Activated CD4-positive, CD25-positive, alpha-beta regulatory T cell treated with anti-CD3 and anti-CD28 coated beads, Interleukin-2, amount 50 U/mL, for 16 hours (primary cell): ENCODE measurements around the gene KLHL14.
"Not testable (repeated sequence)": the region's sequence is repeated elsewhere in the genome, so short reads cannot be mapped to it uniquely, and the experiment has no call there.

ENCODE experiments used
- DNase-seq: peaks from one replicate; pipeline ENCODE4 v3.0.0-alpha.2; 2020; ENCODE audit warnings: low read depth, low spot score

Gene KLHL14

GRCh38 chr18:32637659-32638058 is 135.2 kb downstream of the KLHL14 start:
- DNase-seq, result not testable (repeated sequence)

- no peak for DNase-seq
Measured at GRCh38 chr18:32637226-32637625, 135.6 kb downstream of the KLHL14 start.

GRCh38 chr18:32634876-32635431 is 137.9 kb downstream of the KLHL14 start:
- DNase-seq, result no peak

GRCh38 chr18:32629981-32630700 is 142.7 kb downstream of the KLHL14 start:
- no peak for DNase-seq

- DNase-seq, result no peak
Measured at GRCh38 chr18:32629292-32629691, 143.5 kb downstream of the KLHL14 start.

- DNase-seq, result no peak
Measured at GRCh38 chr18:32624182-32624723, 148.6 kb downstream of the KLHL14 start.

- DNase-seq, result no peak
Measured at GRCh38 chr18:32623563-32623962, 149.3 kb downstream of the KLHL14 start.
